Type B pancreatic cell (in vitro differentiated cells): ENCODE results near the gene ZNF430. TPM values are rescaled to one million over a fixed set of nuclear protein-coding genes. Genes with fewer than 3 reads are reported as not detected.

Experiments
- DNase-seq: peaks from one replicate; pipeline ENCODE4 v3.0.0; 2021; ENCODE audit warnings: mixed read lengths; ENCODE audit not compliant: unreplicated experiment; ENCODE audit errors: extremely low spot score
- H3K27ac Mint-ChIP-seq: 2 replicates; pipeline ENCODE4 v1.8.0; 2021; ENCODE audit warnings: mild to moderate bottlenecking, mixed read lengths
- H3K27me3 Mint-ChIP-seq: 2 replicates; pipeline ENCODE4 v1.8.0; 2021; ENCODE audit warnings: mixed read lengths
- H3K36me3 Mint-ChIP-seq: 2 replicates; pipeline ENCODE4 v1.8.0; 2021; ENCODE audit warnings: mixed read lengths
- H3K4me1 Mint-ChIP-seq: one replicate; pipeline ENCODE4 v1.8.0; 2021; ENCODE audit warnings: mixed read lengths; ENCODE audit not compliant: unreplicated experiment
- H3K4me3 Mint-ChIP-seq: 2 replicates; pipeline ENCODE4 v1.8.0; 2021; ENCODE audit warnings: mild to moderate bottlenecking, mixed read lengths
- H3K9me3 Mint-ChIP-seq: 2 replicates; pipeline ENCODE4 v1.8.0; 2021; ENCODE audit warnings: mixed read lengths
- CTCF ChIP-seq: fragments of 200-600 bp; sonication (generic); conservative IDR thresholded peaks from 2 replicates; pipeline ENCODE4 v1.5.0; 2021; ENCODE audit warnings: antibody characterized with exemption, mild to moderate bottlenecking
- total RNA-seq: library from RNA; stranded (reverse); gene quantifications from 2 replicates; pipeline ENCODE4 v1.2.1, GENCODE V29; 2021; ENCODE audit warnings: low replicate concordance

The ZNF430 gene
- total RNA-seq, 1 donor from 2014 or later: 13.4 TPM

GRCh38 chr19:21082011-21082975, 61.8 kb downstream of the ZNF430 start, which contains the start of gene ZNF714:
Gene ZNF714, plus strand, starts transcription at chr19:21082203. Its CDS starts 16,066 bp downstream, at chr19:21098269.
- Mint-ChIP-seq H3K4me3 (peak within 1 kb of the TSS; percentile 100), H3K9me3 (no peaks in the 10 kb centered on the region), H3K36me3 (peaks cover 25% of the 10 kb centered on the region), H3K27ac (peak within 1 kb of the TSS; percentile 99), H3K27me3 (no peaks in the 10 kb centered on the region), H3K4me1 (peaks cover 25% of the 10 kb centered on the region)
- DNase-seq: peak; percentile 88
- TF ChIP-seq CTCF: no peak

GRCh38 chr19:21084343-21084742, 63.9 kb downstream of the ZNF430 start:
- peak overlapping the region; percentile 100 for H3K4me3 Mint-ChIP-seq
- no peak for TF ChIP-seq CTCF
- peaks cover 31% of the 10 kb centered on the region for H3K36me3 Mint-ChIP-seq
- no peak for DNase-seq
- no peaks in the 10 kb centered on the region for H3K9me3 Mint-ChIP-seq
- peaks cover 35% of the 10 kb centered on the region for H3K4me1 Mint-ChIP-seq
- H3K27ac Mint-ChIP-seq: peak overlapping the region; percentile 46
- H3K27me3 Mint-ChIP-seq: no peaks in the 10 kb centered on the region

- Mint-ChIP-seq H3K4me3 (no peak overlapping the region), H3K27ac (no peak overlapping the region), H3K36me3 (peaks cover 50% of the 10 kb centered on the region), H3K4me1 (peaks cover 42% of the 10 kb centered on the region), H3K27me3 (no peaks in the 10 kb centered on the region), H3K9me3 (no peaks in the 10 kb centered on the region)
- no peak for DNase-seq
- no peak for TF ChIP-seq CTCF
Measured at GRCh38 chr19:21087871-21088270, 67.4 kb downstream of the ZNF430 start.

- no peak for TF ChIP-seq CTCF
- no peaks in the 10 kb centered on the region for H3K27me3 Mint-ChIP-seq
- no peak for DNase-seq
- peak overlapping the region; percentile 55 for H3K27ac Mint-ChIP-seq
- peaks cover 7% of the 10 kb centered on the region for H3K9me3 Mint-ChIP-seq
- H3K4me1 Mint-ChIP-seq: peaks cover 22% of the 10 kb centered on the region
- peaks cover 47% of the 10 kb centered on the region for H3K36me3 Mint-ChIP-seq
- no peak overlapping the region for H3K4me3 Mint-ChIP-seq
Measured at GRCh38 chr19:21092109-21092508, 71.7 kb downstream of the ZNF430 start.

GRCh38 chr19:21094347-21095025, 74.0 kb downstream of the ZNF430 start:
- H3K27me3 Mint-ChIP-seq: no peaks in the 10 kb centered on the region
- H3K9me3 Mint-ChIP-seq: peaks cover 7% of the 10 kb centered on the region
- H3K4me1 Mint-ChIP-seq: peaks cover 11% of the 10 kb centered on the region
- peak overlapping the region; percentile 46 for H3K27ac Mint-ChIP-seq
- peaks cover 58% of the 10 kb centered on the region for H3K36me3 Mint-ChIP-seq
- no peak for TF ChIP-seq CTCF
- no peak for DNase-seq
- no peak overlapping the region for H3K4me3 Mint-ChIP-seq
